K562 (cell line): ENCODE results near the gene TRDMT1. TPM values are rescaled to one million over a fixed set of nuclear protein-coding genes. Genes with fewer than 3 reads are reported as not detected.
A peak's percentile ranks its signal among the peaks of the same experiment; 100 is the strongest.

ENCODE experiments used
- MXI1 ChIP-seq: IDR thresholded peaks from 2 replicates; pipeline ENCODE4 v1.6.1; 2011; ENCODE audit warnings: low read depth, mild to moderate bottlenecking, improper control_type of control experiment, low read length
- RFX5 ChIP-seq: IDR thresholded peaks from 2 replicates; pipeline ENCODE4 v1.6.1; 2011; ENCODE audit warnings: low read depth, mild to moderate bottlenecking, improper control_type of control experiment, low read length
- SIN3A ChIP-seq, 2 experiments: fragments of 150-350 bp in 1 of 2; IDR thresholded peaks; 2 replicates each; pipeline ENCODE4 v1.6.1; 2011 to 2016; ENCODE audit warnings: borderline replicate concordance in 2 of 2, low read depth in 2 of 2, low read length in 2 of 2, mild to moderate bottlenecking in 2 of 2, moderate library complexity in 2 of 2; ENCODE audit not compliant: control insufficient read depth in 1 of 2
- STAG1 ChIP-seq: sonication (generic); formaldehyde crosslinking; IDR thresholded peaks from 2 replicates; pipeline ENCODE4 v1.5.0; 2020; ENCODE audit warnings: missing genetic modification reagents, borderline replicate concordance
- TAL1 ChIP-seq: fragments of 450-650 bp; IDR thresholded peaks from 2 replicates; pipeline ENCODE4 v1.6.1; 2016; ENCODE audit warnings: mild to moderate bottlenecking
- USF2 ChIP-seq: sonication (generic); formaldehyde crosslinking; IDR thresholded peaks from 2 replicates; pipeline ENCODE4 v1.5.0; 2020; ENCODE audit warnings: missing genetic modification reagents
- ZNF143 ChIP-seq: sonication (generic); formaldehyde crosslinking; IDR thresholded peaks from 2 replicates; pipeline ENCODE4 v1.9.0; 2022; ENCODE audit warnings: mild to moderate bottlenecking, missing genetic modification reagents
- ZNF184 ChIP-seq: sonication (generic); formaldehyde crosslinking; IDR thresholded peaks from 2 replicates; pipeline ENCODE4 v1.5.0; 2020; ENCODE audit warnings: missing genetic modification reagents
- ZNF217 ChIP-seq: sonication (generic); formaldehyde crosslinking; IDR thresholded peaks from 2 replicates; pipeline ENCODE4 v1.8.0; 2022; ENCODE audit warnings: mild to moderate bottlenecking, missing genetic modification reagents
- ZNF395 ChIP-seq: fragments of 200-800 bp; sonication (Bioruptor generic); IDR thresholded peaks from 2 replicates; pipeline ENCODE4 v1.6.1; 2017; ENCODE audit warnings: missing genetic modification characterization, missing compliant biosample characterization
- ZNF76 ChIP-seq: fragments of 250-450 bp; sonication (Bioruptor Pico); IDR thresholded peaks from 2 replicates; pipeline ENCODE4 v1.4.0; 2020; ENCODE audit warnings: mild to moderate bottlenecking, moderate library complexity, borderline replicate concordance
- polyA plus RNA-seq, 8 experiments: library from polyadenylated mRNA; depleted of rRNA in 4 of 8; stranded (reverse) in 5 of 8; unstranded in 3 of 8; fragments of >200 nt; fragmentation: Nextera tagmentation in 2 of 8; fragmentation: Illumina TruSeq in 1 of 8; extraction: Ambion mirVana in 2 of 8; extraction: Trizol in 1 of 8; gene quantifications; 2 replicates each; pipeline versions ENCODE4 v1.2.1 to v1.2.3, GENCODE V29; 2011 to 2014; ENCODE audit warnings: inconsistent platforms in 1 of 8, missing spikeins in 1 of 8
- total RNA-seq, 7 experiments: library from RNA; depleted of rRNA in 6 of 7; stranded (reverse); fragments of >200 nt in 6 of 7; fragmentation: Illumina TruSeq in 2 of 7; extraction: Trizol in 2 of 7; gene quantifications; 2 replicates each; pipeline versions ENCODE4 v1.2.1 to v1.2.3, GENCODE V29; 2011 to 2021; ENCODE audit warnings: low replicate concordance in 1 of 7
- TF ChIP-seq, protein P1 (sequence below): fragments of 450-650 bp; IDR thresholded peaks from 2 replicates; pipeline ENCODE4 v1.6.1; 2016; ENCODE audit warnings: low read depth

TRDMT1 gene
- total and polyA plus RNA-seq, 9 of the 15 experiments (the other 6 are each of a cell fraction or from before 2014, with no cell fraction given) = 5.4 to 12.6 (median 9.3) TPM

- TF ChIP-seq, protein P1, sequence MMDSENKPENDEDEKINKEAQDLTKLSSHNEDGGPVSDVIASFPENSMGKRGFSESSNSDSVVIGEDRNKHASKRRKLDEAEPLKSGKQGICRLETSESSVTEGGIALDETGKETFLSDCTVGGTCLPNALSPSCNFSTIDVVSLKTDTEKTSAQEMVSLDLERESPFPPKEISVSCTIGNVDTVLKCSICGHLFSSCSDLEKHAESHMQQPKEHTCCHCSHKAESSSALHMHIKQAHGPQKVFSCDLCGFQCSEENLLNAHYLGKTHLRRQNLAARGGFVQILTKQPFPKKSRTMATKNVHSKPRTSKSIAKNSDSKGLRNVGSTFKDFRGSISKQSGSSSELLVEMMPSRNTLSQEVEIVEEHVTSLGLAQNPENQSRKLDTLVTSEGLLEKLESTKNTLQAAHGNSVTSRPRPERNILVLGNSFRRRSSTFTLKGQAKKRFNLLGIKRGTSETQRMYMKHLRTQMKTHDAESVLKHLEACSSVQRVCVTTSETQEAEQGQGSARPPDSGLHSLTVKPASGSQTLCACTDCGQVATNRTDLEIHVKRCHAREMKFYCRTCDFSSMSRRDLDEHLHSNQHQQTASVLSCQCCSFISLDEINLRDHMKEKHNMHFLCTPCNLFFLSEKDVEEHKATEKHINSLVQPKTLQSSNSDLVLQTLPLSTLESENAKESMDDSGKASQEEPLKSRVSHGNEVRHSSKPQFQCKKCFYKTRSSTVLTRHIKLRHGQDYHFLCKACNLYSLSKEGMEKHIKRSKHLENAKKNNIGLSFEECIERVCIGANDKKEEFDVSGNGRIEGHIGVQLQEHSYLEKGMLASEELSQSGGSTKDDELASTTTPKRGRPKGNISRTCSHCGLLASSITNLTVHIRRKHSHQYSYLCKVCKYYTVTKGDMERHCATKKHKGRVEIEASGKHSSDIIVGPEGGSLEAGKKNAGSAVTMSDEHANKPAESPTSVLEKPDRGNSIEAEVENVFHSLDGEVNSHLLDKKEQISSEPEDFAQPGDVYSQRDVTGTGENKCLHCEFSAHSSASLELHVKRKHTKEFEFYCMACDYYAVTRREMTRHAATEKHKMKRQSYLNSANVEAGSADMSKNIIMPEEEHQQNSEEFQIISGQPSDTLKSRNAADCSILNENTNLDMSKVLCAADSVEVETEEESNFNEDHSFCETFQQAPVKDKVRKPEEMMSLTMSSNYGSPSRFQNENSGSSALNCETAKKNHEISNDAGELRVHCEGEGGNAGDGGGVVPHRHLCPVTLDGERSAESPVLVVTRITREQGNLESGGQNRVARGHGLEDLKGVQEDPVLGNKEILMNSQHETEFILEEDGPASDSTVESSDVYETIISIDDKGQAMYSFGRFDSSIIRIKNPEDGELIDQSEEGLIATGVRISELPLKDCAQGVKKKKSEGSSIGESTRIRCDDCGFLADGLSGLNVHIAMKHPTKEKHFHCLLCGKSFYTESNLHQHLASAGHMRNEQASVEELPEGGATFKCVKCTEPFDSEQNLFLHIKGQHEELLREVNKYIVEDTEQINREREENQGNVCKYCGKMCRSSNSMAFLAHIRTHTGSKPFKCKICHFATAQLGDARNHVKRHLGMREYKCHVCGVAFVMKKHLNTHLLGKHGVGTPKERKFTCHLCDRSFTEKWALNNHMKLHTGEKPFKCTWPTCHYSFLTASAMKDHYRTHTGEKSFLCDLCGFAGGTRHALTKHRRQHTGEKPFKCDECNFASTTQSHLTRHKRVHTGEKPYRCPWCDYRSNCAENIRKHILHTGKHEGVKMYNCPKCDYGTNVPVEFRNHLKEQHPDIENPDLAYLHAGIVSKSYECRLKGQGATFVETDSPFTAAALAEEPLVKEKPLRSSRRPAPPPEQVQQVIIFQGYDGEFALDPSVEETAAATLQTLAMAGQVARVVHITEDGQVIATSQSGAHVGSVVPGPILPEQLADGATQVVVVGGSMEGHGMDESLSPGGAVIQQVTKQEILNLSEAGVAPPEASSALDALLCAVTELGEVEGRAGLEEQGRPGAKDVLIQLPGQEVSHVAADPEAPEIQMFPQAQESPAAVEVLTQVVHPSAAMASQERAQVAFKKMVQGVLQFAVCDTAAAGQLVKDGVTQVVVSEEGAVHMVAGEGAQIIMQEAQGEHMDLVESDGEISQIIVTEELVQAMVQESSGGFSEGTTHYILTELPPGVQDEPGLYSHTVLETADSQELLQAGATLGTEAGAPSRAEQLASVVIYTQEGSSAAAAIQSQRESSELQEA = no peak
- no peak for TF ChIP-seq STAG1 (CRISPR knock-in tag)
- no peak for TF ChIP-seq RFX5
- TF ChIP-seq MXI1 = 0 out of 2 replicates have a peak, but pooled peaks have one; percentile 58
- TF ChIP-seq USF2 (CRISPR knock-in tag) = no peak
- 0 out of 2 replicates have a peak, but pooled peaks have one; percentile 4 for TF ChIP-seq TAL1
- no peak for TF ChIP-seq ZNF184 (CRISPR knock-in tag)
- no peak for TF ChIP-seq ZNF143
- TF ChIP-seq ZNF217 = no peak
- TF ChIP-seq SIN3A (IDR thresholded peaks at IDR 0.05; ENCODE audit: borderline replicate concordance in 2 of 2, control insufficient read depth in 1 of 2, low read depth in 2 of 2, low read length in 2 of 2) = no peak
- TF ChIP-seq ZNF76 = 0 out of 2 replicates have a peak, but pooled peaks have one; percentile 67
- TF ChIP-seq ZNF395 (CRISPR knock-in tag) = peak; percentile 91
Measured at GRCh38 chr10:17216217-17216900, 14.9 kb upstream of the TRDMT1 start (continued).
